Stimulated activated CD4-positive, alpha-beta T cell treated with anti-CD3 and anti-CD28 coated beads, Interleukin-1b, Interleukin-23, amount 100 ng/mL, for 48 hours (primary cell): Measurements from ENCODE around the gene METTL23.
A peak's percentile ranks its signal among the peaks of the same experiment; 100 is the strongest.
"Not testable (repeated sequence)": the region's sequence is repeated elsewhere in the genome, so short reads cannot be mapped to it uniquely, and the experiment has no call there.

Source experiments
- DNase-seq: peaks from one replicate; pipeline ENCODE4 v3.0.0-alpha.2; 2020

The METTL23 gene

GRCh38 chr17:76735586-76736348 is 9.1 kb downstream of the METTL23 start:
- DNase-seq: no peak

DNA sequence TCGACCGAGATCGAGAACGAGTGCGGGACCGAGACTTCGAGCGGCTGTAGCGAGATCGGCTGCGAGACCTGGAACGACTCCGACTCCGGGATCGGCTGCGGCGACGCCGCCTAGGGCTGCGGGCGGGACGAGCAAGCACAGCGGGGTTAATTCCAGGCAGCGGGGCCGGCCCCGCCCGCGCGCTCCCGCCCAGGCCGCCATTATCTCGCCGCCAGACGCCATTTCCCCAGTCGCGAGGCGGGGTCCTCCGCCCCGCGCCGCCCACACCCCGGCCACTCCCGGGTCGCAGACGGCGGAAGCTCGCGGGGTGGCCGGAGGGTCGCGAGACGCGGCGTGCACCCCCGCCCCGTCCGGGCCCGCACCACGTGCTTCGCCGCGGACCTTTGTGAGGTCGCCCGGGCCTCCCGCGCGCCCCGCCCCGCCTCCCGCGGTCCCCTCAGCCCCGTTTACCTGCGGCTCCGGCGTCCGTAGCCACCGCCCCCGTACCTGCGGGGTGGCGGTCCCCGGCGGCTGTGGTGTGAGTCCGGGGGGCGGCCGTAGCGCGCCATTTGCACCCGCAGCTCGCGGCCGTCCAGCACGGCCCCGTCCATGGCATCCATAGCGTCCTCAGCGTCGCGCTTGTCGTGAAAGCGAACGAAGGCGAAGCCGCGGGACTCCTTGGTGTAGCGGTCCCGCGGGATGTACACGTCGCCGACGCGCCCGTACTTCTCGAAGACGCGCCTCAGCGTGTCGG is 9.9 kb downstream of the METTL23 start:
- peak; percentile 69 for DNase-seq

- DNase-seq: peak; percentile 99
Observed at GRCh38 chr17:76737082-76737675, 10.5 kb downstream of the METTL23 start, which contains the start of gene SRSF2. Gene SRSF2, minus strand, starts transcription at chr17:76737331. Its CDS starts 171 bp downstream, at chr17:76737160.

GRCh38 chr17:76737676-76738467 is 11.2 kb downstream of the METTL23 start, which contains the start of gene MFSD11:
Gene MFSD11, plus strand, starts transcription at chr17:76738119. Its CDS starts 234 bp downstream, at chr17:76738353.
- peak; percentile 92 for DNase-seq

GRCh38 chr17:76738468-76738850 is 11.8 kb downstream of the METTL23 start:
- DNase-seq: no peak

DNA sequence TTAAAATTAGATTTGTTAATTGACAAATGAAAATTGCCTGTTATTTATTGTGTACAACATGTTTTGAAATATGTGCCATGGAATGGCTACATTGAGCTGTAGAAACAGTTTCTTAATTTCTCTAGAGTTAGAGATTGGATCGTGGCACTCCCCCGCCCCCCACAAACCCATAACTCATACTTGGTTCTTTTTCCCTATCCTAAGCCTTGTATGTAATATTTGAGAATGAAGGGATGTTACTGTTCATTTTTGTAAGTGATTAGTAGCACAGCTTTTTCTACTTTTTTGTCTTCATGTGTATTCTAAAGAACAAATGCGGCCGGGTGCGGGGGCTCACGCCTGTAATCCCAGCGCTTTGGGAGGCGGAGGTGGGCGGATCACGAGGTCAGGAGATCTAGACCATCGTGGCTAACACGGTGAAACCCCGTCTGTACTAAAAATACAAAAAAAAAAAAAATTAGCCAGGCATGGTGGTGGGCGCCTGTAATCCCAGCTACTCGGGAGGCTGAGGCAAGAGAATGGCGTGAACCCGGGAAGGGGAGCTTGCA is 13.0 kb downstream of the METTL23 start:
- not testable (repeated sequence) for DNase-seq

- no peak for DNase-seq
Observed at GRCh38 chr17:76740329-76741118, 13.9 kb downstream of the METTL23 start.

GRCh38 chr17:76742958-76743357 is 16.3 kb downstream of the METTL23 start:
- no peak for DNase-seq

- no peak for DNase-seq
Observed at GRCh38 chr17:76744747-76745146, 18.1 kb downstream of the METTL23 start.

DNA sequence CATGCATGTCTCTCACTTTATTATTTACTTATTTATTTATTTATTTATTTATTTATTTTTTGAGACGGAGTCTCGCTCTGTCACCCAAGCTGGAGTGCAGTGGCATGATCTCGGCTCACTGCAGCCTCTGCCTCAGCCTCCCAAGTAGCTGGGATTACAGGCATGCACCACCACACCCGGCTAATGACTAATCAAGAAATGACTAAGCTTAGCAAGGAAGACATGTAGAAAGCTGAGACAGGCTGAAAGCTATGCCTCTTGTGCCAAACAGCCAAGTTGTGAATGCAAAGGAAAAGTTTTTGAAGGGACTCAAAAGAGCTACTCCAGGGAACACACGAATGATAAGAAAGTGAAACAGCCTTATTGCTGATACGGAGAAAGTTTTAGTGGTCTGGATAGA is 19.1 kb downstream of the METTL23 start:
- peak; percentile 33 for DNase-seq

GRCh38 chr17:76747716-76748363 is 21.2 kb downstream of the METTL23 start:
- DNase-seq: no peak

- DNase-seq: no peak
Observed at GRCh38 chr17:76748657-76749056, 22.0 kb downstream of the METTL23 start.

- no peak for DNase-seq
Observed at GRCh38 chr17:76751416-76751993, 24.9 kb downstream of the METTL23 start.

GRCh38 chr17:76752006-76752405 is 25.4 kb downstream of the METTL23 start:
- DNase-seq: no peak

DNA sequence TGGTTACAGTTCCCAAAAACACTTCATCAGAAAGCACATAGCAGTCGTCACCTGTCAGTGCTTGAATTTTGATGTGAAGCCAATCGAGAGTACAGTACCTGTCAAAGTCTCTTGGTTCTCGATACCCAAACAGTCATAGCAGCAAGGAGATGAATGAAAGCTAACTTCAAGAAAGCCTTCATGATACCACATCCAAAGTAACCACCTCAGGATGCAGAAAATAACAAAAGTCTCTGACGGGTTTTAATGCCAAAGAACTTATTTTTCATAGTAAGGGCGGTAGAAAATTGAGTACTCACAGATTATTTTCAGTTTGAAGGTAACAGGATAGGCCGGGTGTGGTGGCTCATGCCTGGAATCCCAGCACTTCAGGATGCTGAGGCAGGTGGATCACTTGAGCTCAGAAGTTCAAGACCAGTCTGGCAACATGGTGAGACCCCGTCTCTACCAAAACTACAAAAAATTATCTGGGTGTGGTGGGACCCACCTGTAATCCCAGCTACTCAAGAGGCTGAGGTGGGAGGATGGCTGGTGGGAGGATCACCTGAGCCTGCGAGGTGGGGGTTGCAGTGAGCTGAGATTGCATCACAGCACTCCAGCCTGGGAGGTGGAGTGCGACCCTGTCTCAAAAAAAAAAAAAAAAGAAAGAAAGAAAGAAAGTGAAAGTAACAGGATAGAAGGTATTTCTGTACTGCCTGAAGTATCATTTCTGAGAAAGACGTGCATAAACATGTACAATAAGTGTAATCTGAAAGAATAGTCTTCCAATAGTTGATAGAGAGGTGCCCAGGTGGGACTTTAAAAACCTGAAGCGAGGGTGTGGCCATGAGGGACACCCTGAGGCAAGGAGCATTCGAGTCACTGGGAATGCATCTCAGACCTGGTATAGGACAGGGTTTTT is 26.7 kb downstream of the METTL23 start:
- DNase-seq: peak; percentile 27

- DNase-seq: no peak
Observed at GRCh38 chr17:76755285-76755684, 28.6 kb downstream of the METTL23 start.

- DNase-seq: no peak
Observed at GRCh38 chr17:76757256-76757655, 30.6 kb downstream of the METTL23 start.

- DNase-seq: no peak
Observed at GRCh38 chr17:76758570-76758969, 31.9 kb downstream of the METTL23 start.

DNA sequence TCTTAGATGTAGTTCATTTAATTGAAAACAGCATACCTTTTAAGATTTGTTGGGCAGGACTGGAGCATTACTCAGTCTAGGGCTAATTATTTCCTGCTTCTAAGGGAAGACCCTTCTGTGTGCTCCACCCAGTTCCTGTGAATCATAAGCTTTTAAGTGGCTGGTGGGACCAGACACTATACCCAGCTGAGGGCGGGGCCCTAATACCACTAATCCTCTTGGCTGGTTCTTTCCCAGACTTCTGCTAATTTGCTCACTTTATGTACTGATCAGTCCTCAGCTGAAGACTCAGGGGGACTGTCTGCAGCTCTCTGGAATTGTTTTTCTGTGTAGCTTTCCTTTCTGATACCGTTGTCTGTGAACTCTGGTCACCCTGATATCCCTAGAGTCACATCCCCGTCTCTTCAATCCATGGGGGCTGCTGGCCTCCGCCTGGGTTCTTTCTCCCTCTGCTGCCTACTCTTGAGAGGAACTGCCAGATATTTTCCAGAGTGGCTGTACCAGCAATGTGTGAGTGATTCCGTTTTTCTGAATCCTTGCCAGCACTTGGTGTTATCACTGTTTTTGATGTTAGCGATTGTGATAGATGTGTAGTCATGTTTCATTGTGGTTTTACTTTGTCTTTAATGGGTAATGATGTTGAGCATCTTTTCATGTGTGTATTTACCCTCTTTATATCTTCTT is 46.3 kb downstream of the METTL23 start:
- DNase-seq: peak; percentile 31
